HG03439 (cell line): ENCODE measurements around the gene SHF.

Source experiments
- ATAC-seq: cut with Tn5 transposase; IDR thresholded peaks from one replicate; pipeline ENCODE4 v1.9.1; 2021; ENCODE audit warnings: mild to moderate bottlenecking, moderate library complexity; ENCODE audit not compliant: unreplicated experiment

The SHF gene

GRCh38 chr15:45199136-45199810 is 11.5 kb upstream of the SHF start:
- peak; percentile 23 for ATAC-seq

- peak; percentile 71 for ATAC-seq
Measured at GRCh38 chr15:45198337-45199135, 10.8 kb upstream of the SHF start.

GRCh38 chr15:45197512-45197911 is 9.7 kb upstream of the SHF start:
- no peak for ATAC-seq

GRCh38 chr15:45187578-45187893 is 230 bp downstream of the SHF start:
- no peak for ATAC-seq

- no peak for ATAC-seq
Measured at GRCh38 chr15:45186771-45187577, 792 bp downstream of the SHF start.

- ATAC-seq: no peak
Measured at GRCh38 chr15:45185903-45186770, 1.6 kb downstream of the SHF start.

GRCh38 chr15:45185069-45185779 is 2.5 kb downstream of the SHF start:
- no peak for ATAC-seq

- ATAC-seq: no peak
Measured at GRCh38 chr15:45184562-45185041, 3.2 kb downstream of the SHF start.

- ATAC-seq: no peak
Measured at GRCh38 chr15:45183511-45183910, 4.3 kb downstream of the SHF start.

GRCh38 chr15:45182996-45183395 is 4.8 kb downstream of the SHF start:
- no peak for ATAC-seq

- ATAC-seq: no peak
Measured at GRCh38 chr15:45181491-45182285, 6.1 kb downstream of the SHF start.

GRCh38 chr15:45180648-45181436 is 6.9 kb downstream of the SHF start:
- no peak for ATAC-seq

- ATAC-seq: no peak
Measured at GRCh38 chr15:45180201-45180600, 7.6 kb downstream of the SHF start.

- ATAC-seq: no peak
Measured at GRCh38 chr15:45179221-45179985, 8.4 kb downstream of the SHF start.

GRCh38 chr15:45177285-45177684 is 10.5 kb downstream of the SHF start:
- no peak for ATAC-seq

- ATAC-seq: no peak
Measured at GRCh38 chr15:45174577-45174976, 13.2 kb downstream of the SHF start.

GRCh38 chr15:45174069-45174468 is 13.7 kb downstream of the SHF start:
- no peak for ATAC-seq

GRCh38 chr15:45171912-45172311 is 15.9 kb downstream of the SHF start:
- ATAC-seq: no peak
